Right forelimb (tissue), 1 donor: ENCODE results near the gene UBE2B.
"Not testable (repeated sequence)": the region's sequence is repeated elsewhere in the genome, so short reads cannot be mapped to it uniquely, and the experiment has no call there.

Experiments used
- DNase-seq: peaks from one replicate; pipeline ENCODE4 v3.0.0-alpha.2; 2018

The UBE2B gene

GRCh38 chr5:134370871-134371833, at the start of gene UBE2B:
Gene UBE2B, plus strand, starts transcription at chr5:134371569. Its CDS starts 27 bp downstream, at chr5:134371596.
- peak; percentile 99 for DNase-seq

- DNase-seq = no peak
These were observed 44.0 kb upstream of the UBE2B start for GRCh38 chr5:134327327-134327726.

- DNase-seq = no peak
These were observed 42.8 kb upstream of the UBE2B start for GRCh38 chr5:134328619-134329018.

GRCh38 chr5:134336833-134337232, 34.5 kb upstream of the UBE2B start:
- DNase-seq = not testable (repeated sequence)

- DNase-seq = not testable (repeated sequence)
These were observed 27.9 kb upstream of the UBE2B start for GRCh38 chr5:134343500-134343899.

- not testable (repeated sequence) for DNase-seq
These were observed 25.9 kb upstream of the UBE2B start for GRCh38 chr5:134345476-134345875.

GRCh38 chr5:134345996-134346395, 25.4 kb upstream of the UBE2B start:
- no peak for DNase-seq

- DNase-seq = no peak
These were observed 21.9 kb upstream of the UBE2B start for GRCh38 chr5:134349463-134349862.

GRCh38 chr5:134355681-134356080, 15.7 kb upstream of the UBE2B start:
- no peak for DNase-seq

- no peak for DNase-seq
These were observed 5.8 kb upstream of the UBE2B start for GRCh38 chr5:134365604-134366003.

GRCh38 chr5:134370311-134370870, 978 bp upstream of the UBE2B start:
- DNase-seq = no peak

- peak; percentile 73 for DNase-seq
These were observed 518 bp downstream of the UBE2B start for GRCh38 chr5:134371834-134372340.

- not testable (repeated sequence) for DNase-seq
These were observed 2.3 kb downstream of the UBE2B start for GRCh38 chr5:134373633-134374032.

GRCh38 chr5:134374232-134374631, 2.9 kb downstream of the UBE2B start:
- DNase-seq = no peak

- DNase-seq = no peak
These were observed 9.0 kb downstream of the UBE2B start for GRCh38 chr5:134380346-134380745.

- DNase-seq = not testable (repeated sequence)
These were observed 10.8 kb downstream of the UBE2B start for GRCh38 chr5:134382204-134382603.

GRCh38 chr5:134383980-134384697, 12.8 kb downstream of the UBE2B start:
- DNase-seq = no peak

- DNase-seq = no peak
These were observed 16.1 kb downstream of the UBE2B start for GRCh38 chr5:134387443-134387842.

- no peak for DNase-seq
These were observed 20.9 kb downstream of the UBE2B start for GRCh38 chr5:134392301-134392700.

GRCh38 chr5:134394932-134395331, 23.6 kb downstream of the UBE2B start:
- no peak for DNase-seq

- no peak for DNase-seq
These were observed 24.9 kb downstream of the UBE2B start for GRCh38 chr5:134396274-134396673.

GRCh38 chr5:134397196-134397595, 25.8 kb downstream of the UBE2B start:
- no peak for DNase-seq

- no peak for DNase-seq
These were observed 27.3 kb downstream of the UBE2B start for GRCh38 chr5:134398609-134399155.
